Measurements from ENCODE around the gene JUNB. TPM values are rescaled to one million over a fixed set of nuclear protein-coding genes. Genes with fewer than 3 reads are reported as not detected.

Gene JUNB
- polyA plus RNA-seq, 4 donors, result 20.1 to 50.8 (median 38.2) TPM

DNA sequence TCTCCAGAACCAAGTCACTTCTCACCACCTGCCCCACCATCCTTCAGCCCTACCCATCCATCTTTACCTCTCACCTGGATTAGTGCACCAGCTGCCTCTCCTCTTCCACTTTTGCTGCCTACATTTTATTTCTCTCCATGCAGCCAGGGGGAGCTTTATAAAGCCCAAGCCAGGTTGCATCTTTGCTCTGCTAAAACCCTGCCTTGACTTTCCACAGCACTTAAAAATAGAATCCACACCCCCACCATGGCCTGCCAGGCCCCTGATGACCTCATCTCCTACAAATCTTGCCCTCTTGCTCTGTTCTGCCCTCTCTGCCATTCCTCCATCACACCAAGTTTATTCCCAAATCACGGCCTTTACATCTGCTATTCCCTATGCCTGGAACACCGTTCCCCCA, 17.7 kb upstream of the JUNB start:
- DNase-seq (ENCODE audit: low read depth in 4 of 4, low spot score in 3 of 4), result no peak

GRCh38 chr19:12774588-12775555, 16.4 kb upstream of the JUNB start, which contains the start of gene HOOK2:
Gene HOOK2, minus strand, starts transcription at chr19:12775552. Its CDS starts 103 bp downstream, at chr19:12775449.
- DNase-seq (ENCODE audit: low read depth in 4 of 4, low spot score in 3 of 4), result no peak

GRCh38 chr19:12777217-12778016, 13.9 kb upstream of the JUNB start:
- no peak for DNase-seq (ENCODE audit: low read depth in 4 of 4, low spot score in 3 of 4)

DNA sequence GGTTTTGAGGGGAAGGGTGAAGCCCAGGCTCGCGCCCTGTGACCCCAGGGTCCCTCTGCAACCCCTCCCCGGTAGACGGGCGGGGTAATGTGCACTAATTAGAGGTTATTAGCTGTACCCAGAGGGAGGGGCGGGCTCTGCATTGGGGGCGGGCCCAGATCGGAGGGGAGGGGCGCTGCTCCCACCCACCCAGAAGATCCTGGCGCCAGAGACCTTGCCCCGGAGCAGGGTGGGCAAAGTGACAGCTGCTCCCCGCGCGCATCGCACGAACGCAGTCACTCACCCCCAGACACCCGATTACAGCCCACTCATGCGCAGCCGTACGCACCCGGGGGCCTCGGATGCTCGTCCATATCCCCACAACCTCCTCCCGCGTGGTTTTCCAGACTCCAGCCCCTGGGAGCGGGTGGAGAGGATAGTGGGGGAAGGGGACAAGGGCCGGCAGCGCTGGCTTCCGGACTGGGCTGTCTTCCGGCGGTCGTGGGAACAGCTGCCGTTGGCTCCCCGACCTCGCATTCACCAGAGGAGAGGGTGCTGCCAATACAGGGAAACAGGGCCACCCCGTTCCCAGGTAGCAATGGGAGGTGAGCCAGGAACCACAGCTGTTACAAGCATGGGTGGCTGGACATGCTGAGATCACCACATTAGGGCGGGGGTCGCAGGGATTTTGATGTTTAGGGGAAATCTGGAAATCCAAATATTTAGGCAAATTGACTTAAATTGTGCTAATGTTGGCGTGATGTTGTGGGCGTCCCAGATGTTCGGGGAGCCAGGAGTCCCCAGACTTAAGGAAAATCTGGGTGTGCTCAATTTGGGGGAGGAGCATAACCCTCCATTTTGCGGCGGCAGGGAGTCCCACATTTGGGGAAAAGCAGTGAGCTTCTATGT, 13.0 kb upstream of the JUNB start:
- no peak for DNase-seq (ENCODE audit: low read depth in 4 of 4, low spot score in 3 of 4)

DNA sequence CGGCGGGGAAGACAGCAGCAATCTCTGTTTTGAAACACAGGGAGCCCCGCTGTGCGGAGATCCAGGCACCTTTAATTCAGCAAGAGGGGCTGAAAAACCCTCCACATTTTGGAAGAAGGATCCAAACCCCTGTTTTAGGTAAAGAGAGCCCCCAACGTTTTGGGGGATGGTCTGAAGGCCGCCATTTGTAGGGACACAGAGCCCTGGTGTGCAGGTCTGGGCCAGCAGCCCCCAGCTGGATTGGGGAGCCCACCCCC, 12.5 kb upstream of the JUNB start:
- DNase-seq (ENCODE audit: low read depth in 4 of 4, low spot score in 3 of 4), result no peak

DNA sequence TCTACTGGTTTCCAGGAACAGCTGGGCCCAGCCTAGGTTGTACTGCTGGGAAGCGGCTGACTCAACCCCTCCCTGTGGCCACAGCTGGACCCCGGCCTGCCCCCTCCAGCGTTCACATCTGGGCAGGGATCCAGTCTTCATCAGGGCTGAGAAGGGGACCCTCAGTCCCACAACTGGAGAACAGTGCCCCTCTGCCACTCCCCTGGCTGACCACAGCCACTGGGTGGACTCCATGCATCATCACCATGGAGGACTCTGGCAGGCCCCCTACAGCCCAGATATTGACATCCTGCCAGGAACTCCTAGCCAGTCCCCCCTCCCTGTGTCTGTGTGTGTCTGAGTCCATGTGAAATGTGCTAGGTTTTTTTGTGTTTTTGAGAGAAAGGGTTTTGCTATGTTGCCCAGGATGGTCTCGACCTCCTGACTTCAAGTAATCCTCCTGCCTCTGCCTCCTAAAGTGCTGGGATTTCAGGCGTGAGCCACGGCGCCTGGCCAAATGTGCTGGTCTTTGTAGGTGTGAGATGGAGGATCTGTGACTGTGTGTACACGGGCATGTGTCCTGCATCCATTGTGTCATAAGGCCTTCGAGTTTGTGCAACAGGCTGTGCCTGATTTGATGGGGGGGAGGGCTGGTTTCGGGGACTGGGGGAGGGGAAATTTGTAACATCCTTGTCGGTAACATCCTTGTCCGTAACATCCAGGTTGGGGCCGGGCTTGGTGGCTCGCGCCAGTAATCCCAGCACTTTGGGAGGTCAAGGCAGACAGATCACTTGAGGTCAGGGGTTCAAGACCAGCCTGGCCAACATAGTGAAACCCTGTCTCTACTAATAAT, 11.9 kb upstream of the JUNB start:
- DNase-seq (ENCODE audit: low read depth in 4 of 4, low spot score in 3 of 4), result no peak

DNA sequence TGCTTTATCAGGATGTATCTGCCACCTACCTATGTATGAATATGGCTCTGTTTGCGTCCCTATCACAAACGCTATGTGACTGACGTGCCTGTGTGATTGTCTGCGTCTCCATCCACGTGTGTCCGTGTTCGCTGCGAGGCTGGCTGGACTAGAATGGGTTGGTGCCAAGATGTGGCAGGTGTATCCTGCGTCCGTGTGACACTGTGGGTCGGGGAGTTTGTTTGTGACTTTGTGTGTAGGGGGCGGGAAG, 9.2 kb upstream of the JUNB start:
- DNase-seq (ENCODE audit: low read depth in 4 of 4, low spot score in 3 of 4), result no peak

GRCh38 chr19:12782424-12783290, 8.6 kb upstream of the JUNB start:
- DNase-seq (ENCODE audit: low read depth in 4 of 4, low spot score in 3 of 4), result no peak

GRCh38 chr19:12783291-12783848, 7.9 kb upstream of the JUNB start:
- DNase-seq (ENCODE audit: low read depth in 4 of 4, low spot score in 3 of 4), result no peak

GRCh38 chr19:12783849-12784393, 7.4 kb upstream of the JUNB start:
- DNase-seq (ENCODE audit: low read depth in 4 of 4, low spot score in 3 of 4), result no peak

- DNase-seq (ENCODE audit: low read depth in 4 of 4, low spot score in 3 of 4), result no peak
Observed at GRCh38 chr19:12784394-12784870, 6.9 kb upstream of the JUNB start.

- no peak for DNase-seq (ENCODE audit: low read depth in 4 of 4, low spot score in 3 of 4)
Observed at GRCh38 chr19:12784871-12785430, 6.3 kb upstream of the JUNB start.

DNA sequence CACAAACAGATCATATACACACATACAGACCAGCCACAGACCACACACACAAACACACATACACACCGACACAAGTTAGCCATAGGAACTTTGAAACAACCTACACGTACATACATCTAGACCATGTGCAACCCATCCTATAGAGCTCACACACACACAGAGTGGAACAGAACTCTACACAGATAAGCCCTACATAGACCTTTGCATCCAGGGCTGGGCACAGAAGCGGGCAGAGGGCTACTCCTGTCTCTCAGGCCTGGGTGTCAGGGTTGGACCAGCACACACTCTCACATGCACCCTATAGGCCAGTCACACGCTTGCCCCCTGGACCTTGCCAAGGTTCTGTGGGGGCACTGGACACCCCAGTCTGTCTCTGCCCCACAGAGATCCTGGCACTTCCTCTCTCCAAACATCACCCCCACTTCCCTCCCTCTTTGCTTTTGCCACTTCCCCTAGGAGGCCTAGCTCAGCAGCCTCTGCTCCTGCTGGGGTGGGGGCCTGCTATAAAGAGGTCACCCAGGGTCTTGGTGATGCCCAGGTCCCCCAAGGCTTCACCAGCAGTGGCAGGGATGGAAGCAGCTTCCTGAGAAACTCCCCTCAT, 5.8 kb upstream of the JUNB start:
- no peak for DNase-seq (ENCODE audit: low read depth in 4 of 4, low spot score in 3 of 4)

DNA sequence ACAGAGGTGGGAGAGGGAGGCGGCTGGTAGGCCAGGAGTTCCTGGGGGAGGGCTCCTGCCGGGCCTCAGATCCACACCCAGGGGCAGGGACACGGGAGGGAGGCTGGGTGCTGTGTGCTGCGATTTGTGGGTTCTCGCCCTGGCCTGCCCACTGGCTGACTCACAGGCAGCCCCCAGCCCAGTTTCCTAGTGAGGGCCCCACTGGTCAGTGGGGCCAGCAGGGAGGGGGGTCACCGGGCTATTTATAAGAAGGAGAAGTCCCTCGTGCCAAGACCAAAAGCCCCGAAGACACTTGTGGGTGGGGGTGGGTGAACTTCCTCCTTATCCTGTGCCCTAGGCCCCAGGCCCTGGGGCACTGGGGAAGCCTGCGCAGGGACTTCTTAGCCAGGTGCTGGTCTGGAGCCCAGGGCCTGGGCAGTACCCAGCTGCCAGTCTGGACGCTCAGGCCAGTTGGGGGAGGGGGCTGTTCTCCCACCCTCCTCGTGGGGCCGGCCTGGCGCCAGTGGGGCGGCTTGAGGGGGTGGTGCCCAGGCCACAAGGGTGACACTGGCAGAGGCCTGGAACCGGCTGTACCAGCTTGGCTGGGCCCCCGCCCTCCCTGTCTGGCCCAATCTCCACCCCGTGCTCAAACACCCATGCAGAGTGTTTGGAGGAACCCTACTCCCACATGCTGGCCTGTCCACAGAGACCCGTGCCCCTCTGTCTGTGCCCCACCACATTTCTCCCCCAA, 5.0 kb upstream of the JUNB start:
- no peak for DNase-seq (ENCODE audit: low read depth in 4 of 4, low spot score in 3 of 4)

DNA sequence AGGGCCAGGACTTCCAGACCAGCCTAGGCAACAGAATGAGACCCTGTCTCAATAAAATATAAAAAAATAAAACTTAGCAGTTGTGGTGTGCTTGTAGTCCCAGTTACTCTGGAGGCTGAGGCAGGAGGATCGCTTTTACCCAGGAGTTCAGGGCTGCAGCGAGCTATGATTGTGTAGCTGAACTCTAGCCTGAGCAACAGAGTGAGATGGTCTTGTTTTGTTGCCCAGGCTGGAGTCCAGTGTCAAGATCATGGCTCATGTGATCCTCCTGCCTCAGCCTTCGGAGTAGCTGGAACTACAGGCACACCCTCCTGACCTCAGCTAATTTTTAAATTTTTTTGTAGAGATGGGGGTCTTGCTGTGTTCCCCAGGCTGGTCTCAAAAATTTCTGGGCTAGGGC, 4.3 kb upstream of the JUNB start:
- DNase-seq (ENCODE audit: low read depth in 4 of 4, low spot score in 3 of 4), result no peak

DNA sequence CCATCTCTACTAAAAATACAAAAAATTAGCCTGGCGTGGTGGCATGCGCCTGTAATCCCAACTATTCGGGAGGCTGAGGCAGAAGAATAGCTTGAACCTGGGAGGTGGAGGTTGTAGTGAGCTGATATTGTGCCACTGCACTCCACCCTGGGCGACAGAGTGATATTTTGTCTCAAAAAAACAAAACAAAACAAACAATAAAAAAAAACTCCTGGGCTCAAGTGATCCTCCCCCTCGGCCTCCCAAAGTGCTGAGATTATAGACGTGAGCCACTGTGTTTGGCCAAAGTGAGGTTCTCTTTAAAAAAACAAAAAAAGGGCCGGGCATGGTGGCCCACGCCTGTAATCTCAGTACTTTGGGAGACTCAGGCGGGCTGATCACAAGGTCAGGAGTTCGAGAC, 3.8 kb upstream of the JUNB start:
- no peak for DNase-seq (ENCODE audit: low read depth in 4 of 4, low spot score in 3 of 4)

- DNase-seq (ENCODE audit: low read depth in 4 of 4, low spot score in 3 of 4), result no peak
Observed at GRCh38 chr19:12788042-12788681, 3.1 kb upstream of the JUNB start.

All from right renal pelvis (tissue), 4 donors.